BJ (cell line): Measurements from ENCODE around the gene RGS6. TPM values are rescaled to one million over a fixed set of nuclear protein-coding genes. Genes with fewer than 3 reads are reported as not detected.

Experiments used
- CTCF ChIA-PET: fragments of 350-600 bp; formaldehyde crosslinking; extraction: SDS; loops from one replicate; lab custom pipeline; 2021; ENCODE audit warnings: antibody characterized with exemption, inconsistent platforms; lab: Yijun Ruan, JAX
- POLR2A ChIA-PET: fragments of 300-600 bp; sonication (Branson Sonifier 250); formaldehyde crosslinking; extraction: SDS; loops from one replicate; lab custom pipeline; 2021; ENCODE audit warnings: antibody characterized with exemption; lab: Charles Lee
- DNase-seq: peaks from one replicate; pipeline ENCODE4 v3.0.0-alpha.2; 2011; ENCODE audit warnings: low read depth
- H3K27me3 ChIP-seq: 2 replicates; pipeline ENCODE4 v1.6.0; 2011; ENCODE audit warnings: low read length; ENCODE audit not compliant: control insufficient read depth, insufficient read depth
- H3K36me3 ChIP-seq: 2 replicates; pipeline ENCODE4 v1.5.1; 2011; ENCODE audit warnings: low read length; ENCODE audit not compliant: control insufficient read depth, insufficient read depth
- H3K4me3 ChIP-seq: 2 replicates; pipeline ENCODE4 v1.5.1; 2011; ENCODE audit warnings: low read depth, mild to moderate bottlenecking, control low read depth, low read length
- CTCF ChIP-seq: IDR thresholded peaks from 2 replicates; pipeline ENCODE4 v1.5.1; 2011; ENCODE audit warnings: low read depth, mild to moderate bottlenecking, control low read depth, inconsistent platforms, low read length, moderate library complexity; ENCODE audit not compliant: insufficient read depth
- polyA plus RNA-seq: library from polyadenylated mRNA; depleted of rRNA; stranded (reverse); fragments of >200 nt; gene quantifications from 2 replicates; pipeline ENCODE4 v1.2.3, GENCODE V29; 2011

RGS6 gene
- polyA plus RNA-seq, 1 experiment: not detected

- Histone ChIP-seq H3K36me3 (no peaks in the 10 kb centered on the region), H3K4me3 (no peak overlapping the region), H3K27me3 (no peaks in the 10 kb centered on the region; the same call in 1 of the 2 replicates)
- ChIA-PET CTCF (no interaction called here), POLR2A (no interaction called here)
- TF ChIP-seq CTCF: no peak
- DNase-seq: no peak
Observed at GRCh38 chr14:71911669-71912068, 20.6 kb upstream of the RGS6 start.

GRCh38 chr14:71913342-71913741 lies 18.9 kb upstream of the RGS6 start:
- H3K4me3 ChIP-seq: no peak overlapping the region
- H3K27me3 ChIP-seq: no peaks in the 10 kb centered on the region; the same call in 1 of the 2 replicates
- no peak for DNase-seq
- POLR2A ChIA-PET: no interaction called here
- no peak for TF ChIP-seq CTCF
- no peaks in the 10 kb centered on the region for H3K36me3 ChIP-seq
- CTCF ChIA-PET: no interaction called here

- DNase-seq: no peak
- Histone ChIP-seq H3K27me3 (no peaks in the 10 kb centered on the region), H3K36me3 (no peaks in the 10 kb centered on the region), H3K4me3 (no peak overlapping the region)
- ChIA-PET POLR2A (no interaction called here), CTCF (no interaction called here)
- no peak for TF ChIP-seq CTCF
Observed at GRCh38 chr14:71918955-71919354, 13.3 kb upstream of the RGS6 start.

- Histone ChIP-seq H3K27me3 (no peaks in the 10 kb centered on the region), H3K36me3 (no peaks in the 10 kb centered on the region), H3K4me3 (no peak overlapping the region)
- no peak for TF ChIP-seq CTCF
- no peak for DNase-seq
- ChIA-PET CTCF (no interaction called here), POLR2A (no interaction called here)
Observed at GRCh38 chr14:71923513-71923912, 8.7 kb upstream of the RGS6 start.

GRCh38 chr14:71931492-71932228 lies 569 bp upstream of the RGS6 start:
- CTCF ChIA-PET: no interaction called here
- no peak for DNase-seq
- H3K27me3 ChIP-seq: peaks cover 11% of the 10 kb centered on the region
- no peak for TF ChIP-seq CTCF
- POLR2A ChIA-PET: no interaction called here
- H3K36me3 ChIP-seq: no peaks in the 10 kb centered on the region
- no peak overlapping the region for H3K4me3 ChIP-seq
